HepG2 (cell line): ENCODE results near the gene TMEM165. TPM values are rescaled to one million over a fixed set of nuclear protein-coding genes. Genes with fewer than 3 reads are reported as not detected.

Source experiments
- CHCHD3 ChIP-seq: sonication (generic); formaldehyde crosslinking; IDR thresholded peaks from 2 replicates; pipeline ENCODE4 v1.8.0; 2022; ENCODE audit warnings: mild to moderate bottlenecking, missing genetic modification reagents, moderate library complexity
- GLMP ChIP-seq: sonication (generic); formaldehyde crosslinking; IDR thresholded peaks from 2 replicates; pipeline ENCODE4 v1.9.0; 2021; ENCODE audit warnings: missing genetic modification reagents, mild to moderate bottlenecking, borderline replicate concordance
- PRDM10 ChIP-seq: sonication (generic); formaldehyde crosslinking; IDR thresholded peaks from 2 replicates; pipeline ENCODE4 v1.4.0; 2020; ENCODE audit warnings: low read depth, missing genetic modification reagents
- RBAK ChIP-seq: sonication (generic); formaldehyde crosslinking; IDR thresholded peaks from 2 replicates; pipeline ENCODE4 v1.5.1; 2020; ENCODE audit warnings: mild to moderate bottlenecking, missing genetic modification reagents
- ZFP82 ChIP-seq: sonication (generic); formaldehyde crosslinking; IDR thresholded peaks from 2 replicates; pipeline ENCODE4 v1.5.1; 2020; ENCODE audit warnings: mild to moderate bottlenecking, missing genetic modification reagents, borderline replicate concordance
- ZNF329 ChIP-seq: sonication (generic); formaldehyde crosslinking; IDR thresholded peaks from 2 replicates; pipeline ENCODE4 v1.9.0; 2021; ENCODE audit warnings: low read depth, mild to moderate bottlenecking, missing genetic modification reagents
- ZNF407 ChIP-seq: sonication (generic); formaldehyde crosslinking; IDR thresholded peaks from one replicate; pipeline ENCODE4 v1.5.1; 2020; ENCODE audit warnings: mild to moderate bottlenecking, missing genetic modification reagents; ENCODE audit errors: not compliant biosample characterization
- polyA plus RNA-seq, 8 experiments: library from polyadenylated mRNA; depleted of rRNA in 3 of 8; stranded (reverse) in 7 of 8; unstranded in 1 of 8; fragments of >200 nt; fragmentation: Illumina TruSeq in 4 of 8; extraction: Trizol in 4 of 8; gene quantifications; 2 replicates each; pipeline versions ENCODE4 v1.2.1 to v1.2.3, GENCODE V29; 2011 to 2016; ENCODE audit warnings: low read depth in 4 of 8, missing spikeins in 1 of 8, mixed read lengths in 1 of 8; ENCODE audit not compliant: insufficient read depth in 1 of 8
- total RNA-seq, 5 experiments: library from RNA; depleted of rRNA; stranded (reverse); fragments of >200 nt; fragmentation: Illumina TruSeq; extraction: Trizol; gene quantifications; 2 replicates each; pipeline ENCODE4 v1.2.3, GENCODE V29; 2016; ENCODE audit warnings: low read depth in 1 of 5
- TF ChIP-seq, protein P1 (sequence below): sonication (generic); formaldehyde crosslinking; conservative IDR thresholded peaks from 2 replicates; pipeline ENCODE4 v1.4.0; 2020; ENCODE audit warnings: missing genetic modification reagents
- TF ChIP-seq, protein P2 (sequence below): sonication (generic); formaldehyde crosslinking; IDR thresholded peaks from 2 replicates; pipeline ENCODE4 v1.8.0; 2022; ENCODE audit warnings: missing genetic modification reagents, low read depth, mild to moderate bottlenecking, borderline replicate concordance

The TMEM165 gene
- total and polyA plus RNA-seq, 2 of the 13 experiments (the other 11 are each of a cell fraction or from before 2014, with no cell fraction given) = 54.6 to 103 TPM

GRCh38 chr4:55395529-55396307, at the start of gene TMEM165 (continued):
- TF ChIP-seq ZNF407 (CRISPR knock-in tag) (no peak), RBAK (CRISPR knock-in tag) (no peak), PRDM10 (CRISPR knock-in tag) (no peak), GLMP (no peak), CHCHD3 (CRISPR knock-in tag) (no peak), ZFP82 (CRISPR knock-in tag) (peak; percentile 23; the same call in 1 of the 2 replicates), ZNF329 (CRISPR knock-in tag) (peak; percentile 75)
- TF ChIP-seq, protein P1, sequence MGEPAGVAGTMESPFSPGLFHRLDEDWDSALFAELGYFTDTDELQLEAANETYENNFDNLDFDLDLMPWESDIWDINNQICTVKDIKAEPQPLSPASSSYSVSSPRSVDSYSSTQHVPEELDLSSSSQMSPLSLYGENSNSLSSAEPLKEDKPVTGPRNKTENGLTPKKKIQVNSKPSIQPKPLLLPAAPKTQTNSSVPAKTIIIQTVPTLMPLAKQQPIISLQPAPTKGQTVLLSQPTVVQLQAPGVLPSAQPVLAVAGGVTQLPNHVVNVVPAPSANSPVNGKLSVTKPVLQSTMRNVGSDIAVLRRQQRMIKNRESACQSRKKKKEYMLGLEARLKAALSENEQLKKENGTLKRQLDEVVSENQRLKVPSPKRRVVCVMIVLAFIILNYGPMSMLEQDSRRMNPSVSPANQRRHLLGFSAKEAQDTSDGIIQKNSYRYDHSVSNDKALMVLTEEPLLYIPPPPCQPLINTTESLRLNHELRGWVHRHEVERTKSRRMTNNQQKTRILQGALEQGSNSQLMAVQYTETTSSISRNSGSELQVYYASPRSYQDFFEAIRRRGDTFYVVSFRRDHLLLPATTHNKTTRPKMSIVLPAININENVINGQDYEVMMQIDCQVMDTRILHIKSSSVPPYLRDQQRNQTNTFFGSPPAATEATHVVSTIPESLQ (CRISPR knock-in tag) = no peak
- TF ChIP-seq, protein P2, sequence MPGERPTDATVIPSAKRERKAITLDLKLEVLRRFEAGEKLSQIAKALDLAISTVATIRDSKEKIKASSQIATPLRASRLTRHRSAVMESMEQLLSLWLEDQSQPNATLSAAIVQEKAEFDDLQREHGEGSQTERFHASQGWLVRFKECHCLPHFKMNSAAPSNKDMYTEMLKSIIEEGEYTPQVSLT = peak; percentile 60; the same call in 1 of the 2 replicates
